Activated CD4-positive, alpha-beta memory T cell treated with anti-CD3 and anti-CD28 coated beads, Interleukin-2, amount 10 ng/mL, durations not matched to agents 7 days and 5 days (primary cell): ENCODE measurements around the gene IL36RN. TPM values are rescaled to one million over a fixed set of nuclear protein-coding genes. Genes with fewer than 3 reads are reported as not detected.
"Not testable (repeated sequence)": the region's sequence is repeated elsewhere in the genome, so short reads cannot be mapped to it uniquely, and the experiment has no call there.

Experiments used
- CTCF ChIA-PET: fragments of 350-600 bp; sonication (Branson Sonifier 250); formaldehyde crosslinking; loops from one replicate; lab custom pipeline; 2021; ENCODE audit warnings: antibody characterized with exemption, inconsistent platforms; lab: Charles Lee
- POLR2A ChIA-PET: fragments of 350-600 bp; sonication (Branson Sonifier 250); formaldehyde crosslinking; loops from one replicate; lab custom pipeline; 2021; ENCODE audit warnings: antibody characterized with exemption; lab: Charles Lee
- DNase-seq: peaks from one replicate; pipeline ENCODE4 v3.0.0-alpha.2; 2020
- H3K27ac Mint-ChIP-seq: one replicate; pipeline ENCODE4 v1.8.0; 2021; ENCODE audit warnings: mild to moderate bottlenecking, mixed read lengths
- H3K27me3 Mint-ChIP-seq: one replicate; pipeline ENCODE4 v1.8.0; 2021; ENCODE audit warnings: mixed read lengths
- H3K36me3 Mint-ChIP-seq: one replicate; pipeline ENCODE4 v1.8.0; 2021; ENCODE audit warnings: low read depth, mixed read lengths
- H3K4me1 Mint-ChIP-seq: one replicate; pipeline ENCODE4 v1.8.0; 2021; ENCODE audit warnings: mixed read lengths
- H3K4me3 Mint-ChIP-seq: one replicate; pipeline ENCODE4 v1.8.0; 2021; ENCODE audit warnings: mild to moderate bottlenecking, mixed read lengths
- H3K9me3 Mint-ChIP-seq: one replicate; pipeline ENCODE4 v1.8.0; 2021; ENCODE audit warnings: mixed read lengths
- total RNA-seq, 2 experiments: library from RNA; stranded (reverse); gene quantifications; one replicate each; pipeline ENCODE4 v1.2.3, GENCODE V29; 2021

IL36RN gene
- total RNA-seq, 2 experiments from 2014 or later, result not detected

- DNase-seq, H3K27me3 Mint-ChIP-seq: not testable (repeated sequence)
- Mint-ChIP-seq H3K27ac (peak overlapping the region; percentile 75), H3K4me1 (peaks cover 34% of the 10 kb centered on the region), H3K9me3 (peaks cover 20% of the 10 kb centered on the region), H3K4me3 (peak overlapping the region; percentile 63), H3K36me3 (peaks cover 22% of the 10 kb centered on the region)
- POLR2A ChIA-PET, result interaction anchor here (0.9 to 2.0 kb wide), 3 partner anchors 27 to 77 kb away, joined by 4 to 16 read pairs (median 4); partner anchors contain the start of gene PSD4
- CTCF ChIA-PET, result interaction anchor here (0.8 to 1.5 kb wide), 4 partner anchors 9 to 102 kb away, joined by 3 to 8 read pairs (median 4); no protein-coding TSS in a partner anchor
Observed at GRCh38 chr2:113096842-113097618, 38.0 kb downstream of the IL36RN start.

- CTCF ChIA-PET, result interaction anchor here (0.8 to 1.5 kb wide), 7 partner anchors 10 to 272 kb away, joined by 3 to 8 read pairs (median 4); no protein-coding TSS in a partner anchor
- Mint-ChIP-seq H3K4me1 (peaks cover 44% of the 10 kb centered on the region), H3K4me3 (peak overlapping the region; percentile 63), H3K27me3 (no peaks in the 10 kb centered on the region), H3K27ac (peak overlapping the region; percentile 75), H3K36me3 (peaks cover 31% of the 10 kb centered on the region), H3K9me3 (peaks cover 28% of the 10 kb centered on the region)
- POLR2A ChIA-PET, result interaction anchor here (0.5 to 2.0 kb wide), 7 partner anchors 12 to 101 kb away, joined by 3 to 16 read pairs (median 4); partner anchors contain the start of gene PSD4
- DNase-seq, result peak; percentile 35
Observed at GRCh38 chr2:113098041-113098440, 39.0 kb downstream of the IL36RN start.

GRCh38 chr2:113098532-113098931, 39.5 kb downstream of the IL36RN start:
- H3K4me3 Mint-ChIP-seq, result peak overlapping the region; percentile 63
- peaks cover 28% of the 10 kb centered on the region for H3K9me3 Mint-ChIP-seq
- peaks cover 31% of the 10 kb centered on the region for H3K36me3 Mint-ChIP-seq
- ChIA-PET POLR2A (interaction anchor here (0.5 to 2.0 kb wide), 4 partner anchors 13 to 83 kb away, joined by 3 to 16 read pairs (median 4); partner anchors contain the start of gene PSD4), CTCF (interaction anchor here (1.1 to 1.2 kb wide), 3 partner anchors 37 to 272 kb away, joined by 3 to 5 read pairs (median 4); no protein-coding TSS in a partner anchor)
- H3K27me3 Mint-ChIP-seq, result no peaks in the 10 kb centered on the region
- DNase-seq, result no peak
- peaks cover 49% of the 10 kb centered on the region for H3K4me1 Mint-ChIP-seq
- peak overlapping the region; percentile 75 for H3K27ac Mint-ChIP-seq

GRCh38 chr2:113102133-113102532, 43.1 kb downstream of the IL36RN start:
- CTCF ChIA-PET, result interaction anchor here (1.2 kb wide), 1 partner anchor 288 kb away, joined by 3 read pairs; no protein-coding TSS in a partner anchor
- Mint-ChIP-seq H3K27me3 (peaks cover 2% of the 10 kb centered on the region), H3K9me3 (peaks cover 21% of the 10 kb centered on the region), H3K36me3 (peaks cover 36% of the 10 kb centered on the region), H3K4me1 (peaks cover 62% of the 10 kb centered on the region), H3K4me3 (no peak overlapping the region), H3K27ac (peak overlapping the region; percentile 17)
- no peak for DNase-seq
- POLR2A ChIA-PET, result no interaction called here

DNA sequence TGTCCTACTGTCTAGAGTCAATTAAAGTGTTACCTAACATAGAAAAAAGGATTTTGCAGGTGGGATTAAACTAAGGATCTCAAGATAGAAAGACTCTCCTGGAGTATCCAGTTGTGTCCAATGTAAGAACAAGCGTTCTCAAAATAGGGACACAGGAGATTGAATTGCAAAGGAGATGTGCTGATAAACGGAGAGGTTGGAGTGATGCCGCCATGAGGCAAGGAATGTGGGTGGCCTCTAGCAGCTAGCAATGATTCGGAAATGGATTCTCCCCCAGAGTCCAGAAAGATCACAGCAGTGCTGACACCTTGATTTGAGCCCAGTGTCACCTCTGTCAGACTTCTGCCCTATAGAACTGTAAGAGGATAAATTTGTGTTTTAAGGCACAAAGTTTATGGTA, 44.3 kb downstream of the IL36RN start:
- no peak for DNase-seq
- H3K27ac Mint-ChIP-seq, result peak overlapping the region; percentile 10
- H3K9me3 Mint-ChIP-seq, result peaks cover 15% of the 10 kb centered on the region
- peaks cover 29% of the 10 kb centered on the region for H3K36me3 Mint-ChIP-seq
- H3K4me1 Mint-ChIP-seq, result peaks cover 51% of the 10 kb centered on the region
- POLR2A ChIA-PET, result no interaction called here
- CTCF ChIA-PET, result interaction anchor here (1.6 kb wide), 1 partner anchor 11 kb away, joined by 4 read pairs; no protein-coding TSS in a partner anchor
- H3K27me3 Mint-ChIP-seq, result peaks cover 2% of the 10 kb centered on the region
- no peak overlapping the region for H3K4me3 Mint-ChIP-seq

GRCh38 chr2:113104054-113104611, 45.1 kb downstream of the IL36RN start:
- H3K27me3 Mint-ChIP-seq, result peaks cover 4% of the 10 kb centered on the region
- H3K4me3 Mint-ChIP-seq, result no peak overlapping the region
- peaks cover 52% of the 10 kb centered on the region for H3K4me1 Mint-ChIP-seq
- H3K9me3 Mint-ChIP-seq, result peaks cover 13% of the 10 kb centered on the region
- no peak for DNase-seq
- H3K27ac Mint-ChIP-seq, result peak overlapping the region; percentile 79
- CTCF ChIA-PET, result interaction anchor here (1.4 to 1.6 kb wide), 3 partner anchors 10 to 95 kb away, joined by 3 to 9 read pairs (median 4); no protein-coding TSS in a partner anchor
- POLR2A ChIA-PET, result interaction anchor here (1.7 to 1.9 kb wide), 2 partner anchors 14 to 71 kb away, joined by 6 to 7 read pairs; no protein-coding TSS in a partner anchor
- H3K36me3 Mint-ChIP-seq, result peaks cover 26% of the 10 kb centered on the region

DNA sequence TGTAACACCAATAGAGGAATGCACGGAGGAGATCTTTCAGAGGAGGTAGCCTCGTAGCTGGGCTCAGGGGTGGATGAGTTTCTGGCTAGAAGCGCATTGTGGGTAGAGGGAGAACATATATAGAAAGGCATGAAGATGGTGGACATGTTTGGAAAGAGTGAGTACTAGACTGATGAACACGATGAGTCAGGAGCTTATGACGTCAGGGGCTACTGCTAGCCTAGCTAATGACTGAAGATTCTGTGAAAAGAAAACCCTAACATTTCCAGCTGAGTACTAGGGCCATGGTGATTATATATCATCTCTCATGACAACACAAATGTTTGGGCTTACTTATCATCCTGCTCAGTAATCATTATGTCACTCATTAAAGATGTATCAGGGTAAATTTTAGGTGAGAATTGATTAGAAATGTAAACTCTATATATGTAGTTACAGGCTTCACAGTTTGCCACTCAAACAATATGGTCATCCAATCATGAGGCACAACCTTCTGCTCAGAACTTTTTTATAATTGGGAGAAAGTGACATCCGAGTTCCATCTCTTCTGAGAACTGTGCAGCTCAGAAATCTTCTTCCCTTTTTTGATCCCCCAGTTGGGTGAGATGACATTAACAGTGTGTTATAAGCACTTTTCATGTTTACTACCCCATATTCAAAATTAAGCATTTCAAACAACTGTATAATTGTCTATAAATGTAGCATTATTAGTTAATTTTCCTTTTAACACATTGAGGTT, 46.2 kb downstream of the IL36RN start:
- Mint-ChIP-seq H3K27me3 (peaks cover 4% of the 10 kb centered on the region), H3K9me3 (peaks cover 13% of the 10 kb centered on the region), H3K4me1 (peaks cover 51% of the 10 kb centered on the region), H3K4me3 (no peak overlapping the region), H3K36me3 (peaks cover 26% of the 10 kb centered on the region), H3K27ac (peak overlapping the region; percentile 62)
- ChIA-PET POLR2A (interaction anchor here (1.1 to 1.9 kb wide), 3 partner anchors 9 to 70 kb away, joined by 5 to 7 read pairs (median 6); no protein-coding TSS in a partner anchor), CTCF (interaction anchor here (1.0 to 1.6 kb wide), 4 partner anchors 9 to 94 kb away, joined by 3 to 9 read pairs (median 4); no protein-coding TSS in a partner anchor)
- peak; percentile 55 for DNase-seq

GRCh38 chr2:113111121-113111520, 52.1 kb downstream of the IL36RN start:
- H3K4me1 Mint-ChIP-seq, result peaks cover 4% of the 10 kb centered on the region
- ChIA-PET CTCF (interaction anchor here (1.1 kb wide), 2 partner anchors 26 to 27 kb away, joined by 3 read pairs; no protein-coding TSS in a partner anchor), POLR2A (no interaction called here)
- no peaks in the 10 kb centered on the region for H3K36me3 Mint-ChIP-seq
- H3K27me3 Mint-ChIP-seq, result peaks cover 4% of the 10 kb centered on the region
- no peak overlapping the region for H3K27ac Mint-ChIP-seq
- DNase-seq, result no peak
- H3K4me3 Mint-ChIP-seq, result no peak overlapping the region
- peaks cover 2% of the 10 kb centered on the region for H3K9me3 Mint-ChIP-seq

- POLR2A ChIA-PET, result no interaction called here
- CTCF ChIA-PET, result interaction anchor here (1.1 kb wide), 1 partner anchor 25 kb away, joined by 3 read pairs; no protein-coding TSS in a partner anchor
- peaks cover 9% of the 10 kb centered on the region for H3K4me1 Mint-ChIP-seq
- DNase-seq, result no peak
- peaks cover 2% of the 10 kb centered on the region for H3K9me3 Mint-ChIP-seq
- no peak overlapping the region for H3K27ac Mint-ChIP-seq
- peaks cover 4% of the 10 kb centered on the region for H3K27me3 Mint-ChIP-seq
- H3K4me3 Mint-ChIP-seq, result no peak overlapping the region
- H3K36me3 Mint-ChIP-seq, result no peaks in the 10 kb centered on the region
Observed at GRCh38 chr2:113111823-113112287, 52.9 kb downstream of the IL36RN start.

GRCh38 chr2:113112441-113112840, 53.4 kb downstream of the IL36RN start:
- no peak for DNase-seq
- POLR2A ChIA-PET, result no interaction called here
- H3K27me3 Mint-ChIP-seq, result peaks cover 2% of the 10 kb centered on the region
- H3K4me3 Mint-ChIP-seq, result no peak overlapping the region
- CTCF ChIA-PET, result interaction anchor here (1.0 kb wide), 1 partner anchor 32 kb away, joined by 5 read pairs; no protein-coding TSS in a partner anchor
- no peaks in the 10 kb centered on the region for H3K36me3 Mint-ChIP-seq
- H3K27ac Mint-ChIP-seq, result no peak overlapping the region
- H3K4me1 Mint-ChIP-seq, result peaks cover 15% of the 10 kb centered on the region
- no peaks in the 10 kb centered on the region for H3K9me3 Mint-ChIP-seq

GRCh38 chr2:113112871-113113270, 53.9 kb downstream of the IL36RN start:
- Mint-ChIP-seq H3K27me3 (peaks cover 2% of the 10 kb centered on the region), H3K36me3 (no peaks in the 10 kb centered on the region), H3K27ac (no peak overlapping the region), H3K9me3 (no peaks in the 10 kb centered on the region), H3K4me3 (no peak overlapping the region), H3K4me1 (peaks cover 16% of the 10 kb centered on the region)
- ChIA-PET CTCF (interaction anchor here (1.0 to 1.2 kb wide), 2 partner anchors 25 to 32 kb away, joined by 3 to 5 read pairs; no protein-coding TSS in a partner anchor), POLR2A (no interaction called here)
- DNase-seq, result no peak
